Choroid plexus epithelial cell (primary cell): ENCODE results near the gene FOXP1.
A peak's percentile ranks its signal among the peaks of the same experiment; 100 is the strongest.

Experiments used
- DNase-seq: peaks from one replicate; pipeline ENCODE4 v3.0.0-alpha.2; 2010; ENCODE audit warnings: low read depth
- H3K4me3 ChIP-seq: 2 replicates; pipeline ENCODE4 v1.5.1; 2011; ENCODE audit warnings: low read depth, mild to moderate bottlenecking, control low read depth, low read length, moderate library complexity
- CTCF ChIP-seq: conservative IDR thresholded peaks from 2 replicates; pipeline ENCODE4 v1.5.1; 2011; ENCODE audit warnings: low read depth, mild to moderate bottlenecking, control low read depth, inconsistent platforms, low read length, moderate library complexity

FOXP1 gene

GRCh38 chr3:71184252-71184651, 399.3 kb downstream of the FOXP1 start:
- TF ChIP-seq CTCF, result no peak
- H3K4me3 ChIP-seq, result no peak overlapping the region
- DNase-seq, result no peak

GRCh38 chr3:71183549-71183948, 400.0 kb downstream of the FOXP1 start:
- no peak overlapping the region for H3K4me3 ChIP-seq
- no peak for TF ChIP-seq CTCF
- no peak for DNase-seq

GRCh38 chr3:71180524-71180923, 403.0 kb downstream of the FOXP1 start:
- H3K4me3 ChIP-seq, result no peak overlapping the region
- no peak for TF ChIP-seq CTCF
- DNase-seq, result no peak

- DNase-seq, result no peak
- no peak overlapping the region for H3K4me3 ChIP-seq
- no peak for TF ChIP-seq CTCF
These were observed 406.2 kb downstream of the FOXP1 start for GRCh38 chr3:71177375-71177774.

- TF ChIP-seq CTCF, result peak; percentile 11
These were observed 407.2 kb downstream of the FOXP1 start for GRCh38 chr3:71176366-71176765.

GRCh38 chr3:71175691-71176365, 407.7 kb downstream of the FOXP1 start:
- TF ChIP-seq CTCF, result no peak
- DNase-seq, result no peak
- no peak overlapping the region for H3K4me3 ChIP-seq

More at GRCh38 chr3:71176366-71176765, 407.2 kb downstream of the FOXP1 start:
- no peak for DNase-seq
- no peak overlapping the region for H3K4me3 ChIP-seq

- TF ChIP-seq CTCF, result no peak
- DNase-seq, result peak; percentile 92
- no peak overlapping the region for H3K4me3 ChIP-seq
These were observed 410.6 kb downstream of the FOXP1 start for GRCh38 chr3:71172951-71173350.
